GF-D8 (cell line): Measurements from ENCODE around the gene CCL27.
A peak's percentile ranks its signal among the peaks of the same experiment; 100 is the strongest.
"Not testable (repeated sequence)": the region's sequence is repeated elsewhere in the genome, so short reads cannot be mapped to it uniquely, and the experiment has no call there.

ENCODE experiments used
- DNase-seq: peaks from one replicate; lab custom pipeline; 2025; lab: John Stamatoyannopoulos, UW

The CCL27 gene

DNA sequence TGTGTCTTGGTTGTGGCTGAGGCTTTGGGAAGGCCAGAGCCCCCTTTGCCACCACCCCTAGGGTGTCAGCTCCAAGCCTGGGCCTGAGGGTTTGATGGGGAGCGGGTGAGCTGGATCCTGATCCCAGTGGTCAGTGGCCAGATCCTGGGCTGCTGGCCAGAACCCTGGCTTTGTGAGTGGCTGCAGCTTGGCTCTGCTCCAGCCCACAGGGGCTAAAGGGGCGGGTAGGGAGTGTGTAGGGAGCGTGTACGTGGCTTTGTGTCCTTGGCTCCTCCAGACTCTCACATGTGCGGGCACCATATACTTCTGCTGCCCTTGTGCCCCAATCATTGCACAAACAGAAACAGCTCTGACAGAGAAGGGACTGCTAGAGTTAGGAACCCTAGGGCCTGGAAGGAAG, 11.6 kb downstream of the CCL27 start:
- DNase-seq, result no peak

GRCh38 chr9:34648673-34649072, 13.8 kb downstream of the CCL27 start:
- DNase-seq, result no peak

- no peak for DNase-seq
Measured at GRCh38 chr9:34647651-34648050, 14.8 kb downstream of the CCL27 start.

- no peak for DNase-seq
Measured at GRCh38 chr9:34647084-34647403, 15.4 kb downstream of the CCL27 start.

GRCh38 chr9:34646211-34647083, 16.0 kb downstream of the CCL27 start, which contains the start of gene GALT:
Gene GALT (plus strand): TSS chr9:34646675. CDS start chr9:34646705, 30 bp downstream.
- DNase-seq, result peak; percentile 59

DNA sequence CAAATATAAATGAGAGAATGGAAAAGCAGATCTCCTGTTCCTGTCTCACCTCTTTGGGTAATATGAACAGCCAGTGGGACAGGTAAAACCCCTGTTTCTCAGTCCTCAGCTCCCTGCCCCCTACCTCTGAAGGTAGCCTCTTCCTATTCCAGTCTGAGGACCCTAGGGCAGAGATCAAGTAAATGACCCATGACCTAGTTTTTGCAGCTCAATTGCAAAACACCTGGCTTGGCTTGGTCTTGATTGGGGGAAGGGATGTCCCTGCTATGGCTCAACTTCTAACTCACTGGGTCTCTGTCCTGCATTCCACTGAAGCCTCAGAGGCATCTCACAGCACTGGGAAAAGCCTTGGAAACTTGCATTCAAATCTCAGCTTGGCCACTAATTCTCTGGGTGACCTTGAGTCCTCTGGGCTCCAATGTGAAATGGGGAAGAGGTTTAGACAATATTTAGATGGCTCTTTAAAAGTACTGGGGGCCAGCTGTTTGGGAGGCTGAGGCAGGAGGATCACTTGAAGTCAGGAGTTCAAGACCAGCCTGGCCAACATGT, 17.6 kb downstream of the CCL27 start:
- DNase-seq, result no peak

DNA sequence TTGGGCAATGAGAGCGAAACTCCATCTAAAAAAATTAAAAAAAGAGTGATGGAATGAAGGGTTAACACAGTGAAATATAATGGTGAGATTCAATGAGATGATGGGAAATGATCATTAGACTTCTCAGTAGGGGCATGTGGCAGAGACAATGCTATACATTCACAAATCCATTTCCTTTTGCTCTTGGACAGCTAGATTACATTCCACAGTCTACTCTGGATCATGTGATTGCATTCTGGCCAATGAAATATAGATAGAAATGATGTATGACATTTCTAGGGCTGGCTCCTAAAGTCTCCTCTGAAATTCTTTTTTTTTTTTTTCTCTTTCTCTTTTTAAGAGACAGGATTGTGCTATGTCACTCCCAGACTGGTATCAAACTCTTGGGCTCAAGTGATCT, 19.8 kb downstream of the CCL27 start:
- DNase-seq, result no peak

DNA sequence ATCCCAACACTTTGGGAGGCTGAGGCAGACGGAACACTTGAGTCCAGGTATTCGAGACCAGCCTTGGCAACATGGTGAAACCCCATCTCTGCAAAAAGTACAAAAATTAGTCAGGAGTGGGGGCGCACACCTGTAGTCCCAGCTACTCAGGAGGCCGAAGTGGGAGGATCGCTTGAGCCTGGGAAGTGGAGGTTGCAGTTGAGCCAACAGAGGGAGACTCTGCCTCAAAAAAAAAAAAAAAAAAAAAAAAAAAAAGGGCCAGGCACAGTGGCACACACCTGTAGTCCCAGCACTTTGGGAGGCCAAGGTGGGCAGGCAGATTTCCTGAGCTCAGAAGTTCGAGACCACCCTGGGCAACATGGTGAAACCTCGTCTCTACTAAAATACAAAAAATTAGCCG, 23.1 kb downstream of the CCL27 start:
- DNase-seq, result not testable (repeated sequence)

DNA sequence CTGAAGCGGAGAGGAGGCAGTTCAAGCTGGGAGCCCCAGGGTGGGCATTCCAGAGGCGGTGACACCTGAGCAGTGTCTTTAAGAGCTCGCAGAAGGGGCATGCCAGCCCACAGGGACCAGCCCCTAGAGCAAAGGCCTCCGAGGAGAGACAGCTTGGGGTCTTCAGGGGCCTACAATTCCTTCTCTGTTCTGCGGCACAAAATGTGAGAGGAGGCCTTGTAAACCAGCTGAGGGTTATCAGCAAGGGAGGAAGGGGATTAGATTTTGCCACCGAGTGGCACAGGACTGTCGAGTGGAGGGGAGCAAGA, 24.4 kb downstream of the CCL27 start:
- no peak for DNase-seq

DNA sequence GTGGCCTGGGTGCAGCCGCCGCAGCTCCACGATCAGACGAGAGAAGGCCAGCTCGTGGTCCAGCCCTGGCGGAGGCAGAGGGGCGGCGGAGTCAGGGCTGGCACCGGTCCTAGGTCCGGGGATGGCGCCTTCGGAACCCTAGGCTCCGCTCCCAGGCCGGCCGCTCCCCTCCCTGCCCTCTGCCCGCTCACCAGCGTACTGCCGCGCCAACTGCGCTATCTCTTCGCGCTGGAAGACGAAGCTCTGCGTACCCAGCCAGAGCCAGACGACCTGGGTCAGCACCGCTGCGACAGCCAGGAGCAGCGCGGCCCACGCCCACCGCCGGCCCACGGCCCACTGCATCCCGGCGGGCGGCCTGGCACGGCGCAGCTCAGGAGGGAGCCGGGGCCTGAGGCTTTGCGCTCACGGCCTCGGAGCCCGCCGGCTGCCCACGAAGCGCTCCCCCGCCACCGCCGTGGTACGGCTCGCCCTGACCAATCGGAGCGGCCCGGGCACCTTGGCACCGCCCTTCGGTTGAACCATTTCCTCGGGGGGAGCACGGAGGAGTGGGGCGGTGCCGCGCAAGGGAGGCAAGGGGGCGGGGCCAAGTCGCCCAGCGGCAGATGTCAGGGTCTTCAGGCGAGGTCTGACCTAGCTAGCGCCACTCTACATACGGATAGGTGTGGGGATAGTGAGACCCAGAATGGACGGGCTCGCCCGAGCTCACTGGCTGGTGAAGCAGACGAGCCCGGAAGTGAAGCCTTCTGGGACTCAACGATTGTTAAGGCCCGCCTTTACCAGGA, 24.9 kb downstream of the CCL27 start, which contains the start of gene SIGMAR1:
Gene SIGMAR1 (minus strand): TSS at position 432 of the 782 bp plus-strand sequence. CDS start 90 bp downstream, at position 342.
- DNase-seq, result peak; percentile 75

- no peak for DNase-seq
Measured at GRCh38 chr9:34636791-34637355, 25.6 kb downstream of the CCL27 start.

DNA sequence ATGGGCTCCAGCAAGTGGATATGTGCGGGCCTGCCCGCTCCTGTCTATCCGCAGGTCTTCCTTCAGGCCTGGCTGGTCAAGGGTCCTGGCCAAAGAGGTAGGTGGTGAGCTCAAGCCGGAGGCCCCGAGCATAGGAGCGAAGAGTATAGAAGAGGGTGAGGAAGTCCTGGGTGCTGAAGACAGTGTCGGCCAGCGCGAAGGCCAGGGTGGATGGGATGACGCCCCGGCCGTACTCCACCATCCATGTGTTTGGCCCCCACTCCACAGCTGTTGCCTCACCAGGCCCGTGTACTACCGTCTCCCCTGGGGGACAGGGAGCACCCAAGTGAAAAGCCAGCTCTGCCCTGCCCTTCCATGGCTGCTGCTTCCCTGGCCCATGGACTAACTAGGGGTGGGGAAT, 26.9 kb downstream of the CCL27 start:
- no peak for DNase-seq

GRCh38 chr9:34634551-34635248, 27.8 kb downstream of the CCL27 start:
- no peak for DNase-seq

DNA sequence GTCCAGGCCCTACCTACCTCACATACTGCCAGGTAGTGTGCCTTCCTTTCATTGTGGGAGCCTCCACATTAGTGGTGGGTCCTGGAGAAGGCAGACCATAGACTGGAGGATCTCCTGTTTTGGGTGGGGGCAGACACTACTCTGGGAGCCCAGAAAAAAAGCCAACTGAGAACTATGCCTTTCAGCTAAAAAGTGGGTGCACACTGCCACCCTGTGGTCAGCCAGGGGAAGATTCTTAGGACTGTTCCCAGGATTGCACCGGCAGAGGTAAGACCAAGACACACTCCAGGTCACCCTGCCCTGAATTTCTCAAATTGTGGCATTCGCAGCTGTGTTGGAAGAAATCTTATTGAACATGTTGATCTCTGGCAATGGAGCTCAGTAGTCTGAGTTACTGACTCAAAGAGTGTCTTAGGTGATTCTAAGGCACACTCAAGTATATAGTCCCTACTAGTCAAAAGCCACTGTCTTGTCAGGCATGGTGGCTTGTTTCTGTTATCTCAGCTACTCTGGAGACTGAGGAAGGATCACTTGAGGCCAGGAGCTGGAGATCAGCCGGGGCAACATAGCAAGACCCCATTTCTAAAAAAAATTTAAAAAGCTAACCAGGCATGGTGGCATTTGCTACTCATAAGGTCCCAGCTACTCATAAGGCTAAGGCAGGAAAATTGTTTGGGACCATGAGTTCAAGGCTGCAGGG, 28.5 kb downstream of the CCL27 start:
- DNase-seq, result peak; percentile 50

DNA sequence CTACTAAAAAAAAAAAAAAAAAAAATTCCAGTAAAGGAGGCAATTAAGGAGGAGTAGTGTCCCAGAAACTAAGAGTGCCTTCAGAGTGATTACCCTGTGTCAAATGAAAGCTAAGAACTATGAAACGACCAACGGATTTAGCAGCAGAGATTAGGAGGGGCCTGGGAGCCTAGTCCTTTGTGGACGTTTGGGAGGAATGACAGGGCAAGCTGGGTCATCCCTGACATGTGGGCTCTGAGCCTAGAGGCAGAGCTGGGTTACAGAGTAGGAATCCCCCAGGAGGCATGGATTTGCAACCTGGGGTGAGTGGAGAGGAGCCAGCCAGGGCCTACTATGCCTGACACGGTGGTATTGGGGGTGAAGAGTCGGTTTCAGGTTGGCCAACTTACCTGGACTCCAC, 29.3 kb downstream of the CCL27 start:
- DNase-seq, result no peak

GRCh38 chr9:34630402-34631154, 31.9 kb downstream of the CCL27 start:
- DNase-seq, result no peak

- DNase-seq, result no peak
Measured at GRCh38 chr9:34629491-34629808, 33.0 kb downstream of the CCL27 start.

DNA sequence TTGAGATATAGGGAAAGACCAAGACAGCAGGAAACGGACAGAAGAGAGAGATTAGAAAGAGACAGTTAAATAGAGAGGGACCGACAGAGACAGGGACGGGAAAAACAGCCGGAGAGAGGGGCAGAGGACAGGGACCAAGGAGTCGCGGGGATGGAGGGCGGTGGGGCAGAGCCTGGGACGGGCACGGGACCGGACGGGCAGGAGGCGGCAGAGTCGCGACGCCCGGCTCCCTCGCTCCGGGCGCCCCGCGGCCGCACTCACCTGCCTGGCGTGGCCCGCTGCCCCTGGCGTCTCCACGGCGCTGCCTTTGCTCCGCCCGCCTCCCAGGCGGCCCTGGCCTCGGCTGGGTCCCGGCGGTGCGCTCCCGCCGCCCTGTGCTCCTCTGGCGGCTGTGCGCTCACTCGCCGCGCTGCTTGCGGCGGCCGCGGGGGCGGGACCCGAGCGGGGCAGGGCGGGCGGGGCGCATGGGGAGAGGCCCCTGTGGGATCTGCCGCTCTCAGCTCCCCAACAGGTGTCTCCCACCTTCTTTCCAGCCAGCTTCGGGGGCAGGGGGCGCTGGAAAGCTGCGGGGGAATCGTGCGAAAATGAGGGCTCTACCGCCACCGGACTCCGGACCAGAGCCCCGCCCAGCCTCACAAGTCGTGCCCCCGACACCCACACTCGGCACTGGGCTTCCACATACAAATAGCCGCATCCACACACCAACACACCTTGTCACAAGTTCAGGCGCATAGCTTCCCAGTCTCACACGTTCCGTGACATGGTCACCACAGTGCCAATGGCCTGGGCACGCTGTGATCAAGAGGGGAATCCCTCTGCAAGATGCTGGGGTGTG, 33.6 kb downstream of the CCL27 start, which contains the start of gene ARID3C:
Gene ARID3C (minus strand): TSS at position 411 of the 835 bp plus-strand sequence. CDS start 1,052 bp downstream, outside the sequence.
- no peak for DNase-seq

- DNase-seq, result no peak
Measured at GRCh38 chr9:34627716-34628655, 34.5 kb downstream of the CCL27 start.
